Left ventricle myocardium inferior (tissue), 1 donor: ENCODE data around the gene KDM4C. TPM values are rescaled to one million over a fixed set of nuclear protein-coding genes. Genes with fewer than 3 reads are reported as not detected.
A peak's percentile ranks its signal among the peaks of the same experiment; 100 is the strongest.

ENCODE experiments used
- DNase-seq: peaks from one replicate; pipeline ENCODE4 v3.0.0-alpha.2; 2020
- H3K27ac ChIP-seq: fragments of 200-600 bp; replicated peaks from 2 replicates; pipeline ENCODE4 v1.8.0; 2021
- H3K27me3 ChIP-seq: fragments of 200-600 bp; 2 replicates; pipeline ENCODE4 v1.8.0; 2021; ENCODE audit warnings: low read depth
- H3K36me3 ChIP-seq: fragments of 200-600 bp; 2 replicates; pipeline ENCODE4 v1.8.0; 2021
- H3K4me1 ChIP-seq: fragments of 200-600 bp; 2 replicates; pipeline ENCODE4 v1.8.0; 2021
- H3K4me3 ChIP-seq: fragments of 200-600 bp; 2 replicates; pipeline ENCODE4 v1.8.0; 2021; ENCODE audit warnings: mild to moderate bottlenecking, moderate library complexity
- H3K9me3 ChIP-seq: fragments of 200-600 bp; replicated peaks from 2 replicates; pipeline ENCODE4 v1.8.0; 2021
- intact Hi-C: fragments of 100-400 bp; cut with micrococcal nuclease; formaldehyde crosslinking; loops from one replicate; pipeline ENCODE4 v1.11.0; 2022
- total RNA-seq: library from RNA; stranded (reverse); fragmentation: NEBNext Ultra II Directional; extraction: Animal tissue kit (Norgen Biotek cat#: 25700); gene quantifications from one replicate; pipeline ENCODE4 v1.2.1, GENCODE V29; 2021
- TF ChIP-seq, protein P1 (sequence below): fragments of 200-600 bp; IDR thresholded peaks from 2 replicates; pipeline ENCODE4 v1.8.0; 2021; ENCODE audit warnings: antibody characterized with exemption, mild to moderate bottlenecking, borderline replicate concordance
- donor health status: DM: no; HTN: yes; CAD: no; lungs with severe emphysema.

KDM4C gene
- total RNA-seq, 1 donor from 2014 or later: 14.1 TPM

- no peaks in the 10 kb centered on the region for H3K36me3 ChIP-seq
- TF ChIP-seq, protein P1, sequence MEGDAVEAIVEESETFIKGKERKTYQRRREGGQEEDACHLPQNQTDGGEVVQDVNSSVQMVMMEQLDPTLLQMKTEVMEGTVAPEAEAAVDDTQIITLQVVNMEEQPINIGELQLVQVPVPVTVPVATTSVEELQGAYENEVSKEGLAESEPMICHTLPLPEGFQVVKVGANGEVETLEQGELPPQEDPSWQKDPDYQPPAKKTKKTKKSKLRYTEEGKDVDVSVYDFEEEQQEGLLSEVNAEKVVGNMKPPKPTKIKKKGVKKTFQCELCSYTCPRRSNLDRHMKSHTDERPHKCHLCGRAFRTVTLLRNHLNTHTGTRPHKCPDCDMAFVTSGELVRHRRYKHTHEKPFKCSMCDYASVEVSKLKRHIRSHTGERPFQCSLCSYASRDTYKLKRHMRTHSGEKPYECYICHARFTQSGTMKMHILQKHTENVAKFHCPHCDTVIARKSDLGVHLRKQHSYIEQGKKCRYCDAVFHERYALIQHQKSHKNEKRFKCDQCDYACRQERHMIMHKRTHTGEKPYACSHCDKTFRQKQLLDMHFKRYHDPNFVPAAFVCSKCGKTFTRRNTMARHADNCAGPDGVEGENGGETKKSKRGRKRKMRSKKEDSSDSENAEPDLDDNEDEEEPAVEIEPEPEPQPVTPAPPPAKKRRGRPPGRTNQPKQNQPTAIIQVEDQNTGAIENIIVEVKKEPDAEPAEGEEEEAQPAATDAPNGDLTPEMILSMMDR: no peak
- H3K27me3 ChIP-seq: no peaks in the 10 kb centered on the region
- peaks cover 21% of the 10 kb centered on the region for H3K9me3 ChIP-seq
- intact Hi-C loops: no loop called here
- no peak overlapping the region for H3K4me3 ChIP-seq
- no peak for DNase-seq
- peaks cover under 1% of the 10 kb centered on the region for H3K4me1 ChIP-seq
- no peak overlapping the region for H3K27ac ChIP-seq
Observed at GRCh38 chr9:7185612-7186011, 427.8 kb downstream of the KDM4C start.

- peaks cover 26% of the 10 kb centered on the region for H3K9me3 ChIP-seq
- no peak overlapping the region for H3K4me3 ChIP-seq
- no peaks in the 10 kb centered on the region for H3K4me1 ChIP-seq
- intact Hi-C loops: no loop called here
- no peaks in the 10 kb centered on the region for H3K36me3 ChIP-seq
- H3K27ac ChIP-seq: no peak overlapping the region
- no peaks in the 10 kb centered on the region for H3K27me3 ChIP-seq
- TF ChIP-seq, protein P1: peak; percentile 33
- DNase-seq: no peak
Observed at GRCh38 chr9:7186175-7186574, 428.4 kb downstream of the KDM4C start.

- intact Hi-C loops: no loop called here
- TF ChIP-seq, protein P1: no peak
- DNase-seq: no peak
- H3K4me3 ChIP-seq: no peak overlapping the region
- no peaks in the 10 kb centered on the region for H3K36me3 ChIP-seq
- H3K27me3 ChIP-seq: no peaks in the 10 kb centered on the region
- peaks cover 20% of the 10 kb centered on the region for H3K9me3 ChIP-seq
- no peak overlapping the region for H3K27ac ChIP-seq
- no peaks in the 10 kb centered on the region for H3K4me1 ChIP-seq
Observed at GRCh38 chr9:7192266-7192665, 434.5 kb downstream of the KDM4C start.

DNA sequence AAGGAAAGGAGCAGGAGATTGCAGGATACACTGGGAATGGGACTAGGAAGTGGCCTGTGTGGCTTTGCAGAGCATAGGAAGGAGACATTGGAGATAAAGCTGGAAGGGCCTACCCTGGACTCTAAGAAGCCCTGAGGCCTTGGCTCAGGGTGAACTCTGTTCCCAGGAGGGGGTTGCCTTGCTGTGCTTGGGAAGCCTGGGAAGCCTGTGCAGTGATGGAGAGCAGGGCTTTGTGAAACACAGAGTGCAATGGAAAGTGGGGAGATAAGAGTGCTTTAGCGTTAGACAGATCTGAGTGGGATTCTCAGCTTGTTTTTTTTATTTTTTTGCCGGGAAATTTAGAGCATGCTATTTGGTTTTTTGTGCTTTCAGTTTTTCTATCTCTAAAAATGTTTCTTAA, 437.8 kb downstream of the KDM4C start:
- no peaks in the 10 kb centered on the region for H3K27me3 ChIP-seq
- H3K4me3 ChIP-seq: no peak overlapping the region
- no peaks in the 10 kb centered on the region for H3K4me1 ChIP-seq
- H3K36me3 ChIP-seq: no peaks in the 10 kb centered on the region
- no peak for DNase-seq
- H3K27ac ChIP-seq: no peak overlapping the region
- intact Hi-C loops: no loop called here
- TF ChIP-seq, protein P1: no peak
- peaks cover 9% of the 10 kb centered on the region for H3K9me3 ChIP-seq

- TF ChIP-seq, protein P1: no peak
- Histone ChIP-seq H3K9me3 (no peaks in the 10 kb centered on the region), H3K4me1 (no peaks in the 10 kb centered on the region), H3K36me3 (no peaks in the 10 kb centered on the region), H3K4me3 (no peak overlapping the region), H3K27me3 (no peaks in the 10 kb centered on the region), H3K27ac (no peak overlapping the region)
- no peak for DNase-seq
- intact Hi-C loops: no loop called here
Observed at GRCh38 chr9:7196467-7196866, 438.7 kb downstream of the KDM4C start.

DNA sequence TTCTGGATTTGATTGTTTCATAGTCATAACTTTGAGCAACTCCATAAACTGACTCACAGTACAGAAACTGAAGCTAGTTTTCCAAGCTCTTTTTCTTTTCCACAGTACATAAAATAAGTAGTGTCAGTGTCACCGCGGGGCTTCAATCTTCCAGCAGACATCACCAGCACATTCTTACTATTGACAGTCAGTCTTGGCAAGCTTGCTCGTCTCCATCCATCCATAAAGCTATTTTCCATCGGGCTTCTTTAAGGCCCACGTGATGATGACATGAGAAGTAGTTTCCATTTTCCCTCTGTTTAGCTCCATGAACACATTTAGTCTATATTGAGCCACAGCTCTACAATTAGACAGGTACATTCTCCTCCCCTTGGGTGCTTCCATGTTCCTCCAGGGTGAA, 443.4 kb downstream of the KDM4C start:
- no peaks in the 10 kb centered on the region for H3K4me1 ChIP-seq
- no peaks in the 10 kb centered on the region for H3K9me3 ChIP-seq
- H3K27me3 ChIP-seq: no peaks in the 10 kb centered on the region
- H3K4me3 ChIP-seq: no peak overlapping the region
- H3K36me3 ChIP-seq: no peaks in the 10 kb centered on the region
- TF ChIP-seq, protein P1: no peak
- H3K27ac ChIP-seq: no peak overlapping the region
- no peak for DNase-seq
- intact Hi-C loops: no loop called here
